SH-SY5Y (cell line): ENCODE measurements around the gene SLC27A5.

Source experiments
- GATA2 ChIP-seq: IDR thresholded peaks from 2 replicates; pipeline ENCODE4 v1.6.1; 2011; ENCODE audit warnings: mild to moderate bottlenecking, low read depth, low read length
- GATA3 ChIP-seq: IDR thresholded peaks from 2 replicates; pipeline ENCODE4 v1.6.1; 2011; ENCODE audit warnings: low read depth, mild to moderate bottlenecking, low read length, moderate library complexity

DNA sequence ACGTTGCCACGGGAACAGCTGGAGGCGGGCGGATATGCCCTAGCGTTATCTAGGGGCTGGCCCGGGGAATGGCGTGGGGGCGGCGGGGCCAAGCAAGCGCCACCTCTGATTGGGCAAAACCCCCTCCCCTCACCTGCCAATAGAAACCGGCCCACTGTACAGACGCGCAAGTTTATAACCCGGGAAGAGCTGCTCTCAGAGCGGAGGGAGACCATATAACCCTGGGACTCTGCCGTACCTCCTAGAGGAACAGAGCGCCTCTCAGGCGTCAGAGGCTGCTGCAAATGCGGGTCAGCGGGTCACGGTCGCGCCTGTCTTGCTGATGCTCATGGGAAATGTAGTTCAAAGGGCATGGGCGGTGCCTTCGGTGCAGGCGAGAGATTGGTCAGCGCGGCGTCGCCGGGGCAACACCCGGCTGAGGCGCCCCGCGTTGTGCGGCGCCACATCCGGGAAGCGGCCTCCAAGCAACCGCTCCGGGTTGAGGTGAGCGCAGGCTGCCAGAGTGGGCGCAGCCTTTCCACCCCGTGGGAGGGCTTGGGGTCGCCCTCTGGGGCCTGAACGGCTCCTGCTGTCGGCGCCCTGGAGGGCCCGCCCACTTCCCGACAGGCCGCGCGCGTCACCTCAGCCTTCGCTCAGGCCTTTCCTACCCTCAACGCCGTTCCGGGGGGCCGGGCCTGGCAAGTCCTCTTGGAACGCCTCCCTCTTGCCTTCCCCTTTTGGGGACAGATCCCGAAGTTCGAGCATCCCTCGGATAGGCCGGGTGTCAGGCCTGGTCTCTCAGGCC is 35.9 kb downstream of the SLC27A5 start, which contains the start of gene ZNF446:
- TF ChIP-seq GATA2, result 0 out of 2 replicates have a peak, but pooled peaks have one; percentile 33
- TF ChIP-seq GATA3, result no peak
